HG03354 (cell line): ENCODE data around the gene UNC5C.

ENCODE experiments used
- ATAC-seq: cut with Tn5 transposase; IDR thresholded peaks from one replicate; pipeline ENCODE4 v1.9.1; 2021; ENCODE audit warnings: mild to moderate bottlenecking; ENCODE audit not compliant: unreplicated experiment, poor library complexity, severe bottlenecking

The UNC5C gene

GRCh38 chr4:95362906-95363558, 185.7 kb downstream of the UNC5C start:
- ATAC-seq, result no peak

DNA sequence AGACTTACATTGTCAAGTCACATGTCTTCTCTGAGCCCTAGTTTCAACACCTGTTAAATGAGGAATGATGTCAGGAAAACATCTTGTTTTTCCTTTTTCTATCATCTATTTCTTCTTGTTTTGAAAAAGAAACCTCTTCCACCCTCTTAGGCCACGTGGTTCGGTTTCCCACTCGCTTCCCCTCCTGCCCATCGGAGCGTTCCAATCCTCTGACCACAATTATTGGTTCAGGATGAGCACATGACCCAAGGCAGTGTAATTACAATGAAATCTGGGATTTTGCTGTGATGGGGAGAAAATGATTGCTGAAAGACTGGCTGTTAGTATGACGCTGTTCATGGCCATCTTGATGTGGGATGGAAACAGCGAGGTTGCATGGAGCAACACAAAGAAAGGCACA, 186.7 kb downstream of the UNC5C start:
- ATAC-seq, result no peak

DNA sequence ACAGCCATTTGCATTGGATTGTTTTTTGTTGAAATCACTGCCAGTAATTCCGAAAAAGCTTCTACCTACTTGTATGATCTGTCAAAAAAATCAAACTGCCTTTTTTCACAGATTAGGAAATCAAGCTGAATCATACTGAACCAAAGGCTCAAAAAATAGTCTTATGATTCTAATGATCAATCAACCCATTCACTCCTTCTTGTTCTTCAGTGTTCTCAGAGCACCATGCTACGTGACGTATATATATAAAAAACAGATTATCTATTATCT, 187.1 kb downstream of the UNC5C start:
- ATAC-seq, result no peak

DNA sequence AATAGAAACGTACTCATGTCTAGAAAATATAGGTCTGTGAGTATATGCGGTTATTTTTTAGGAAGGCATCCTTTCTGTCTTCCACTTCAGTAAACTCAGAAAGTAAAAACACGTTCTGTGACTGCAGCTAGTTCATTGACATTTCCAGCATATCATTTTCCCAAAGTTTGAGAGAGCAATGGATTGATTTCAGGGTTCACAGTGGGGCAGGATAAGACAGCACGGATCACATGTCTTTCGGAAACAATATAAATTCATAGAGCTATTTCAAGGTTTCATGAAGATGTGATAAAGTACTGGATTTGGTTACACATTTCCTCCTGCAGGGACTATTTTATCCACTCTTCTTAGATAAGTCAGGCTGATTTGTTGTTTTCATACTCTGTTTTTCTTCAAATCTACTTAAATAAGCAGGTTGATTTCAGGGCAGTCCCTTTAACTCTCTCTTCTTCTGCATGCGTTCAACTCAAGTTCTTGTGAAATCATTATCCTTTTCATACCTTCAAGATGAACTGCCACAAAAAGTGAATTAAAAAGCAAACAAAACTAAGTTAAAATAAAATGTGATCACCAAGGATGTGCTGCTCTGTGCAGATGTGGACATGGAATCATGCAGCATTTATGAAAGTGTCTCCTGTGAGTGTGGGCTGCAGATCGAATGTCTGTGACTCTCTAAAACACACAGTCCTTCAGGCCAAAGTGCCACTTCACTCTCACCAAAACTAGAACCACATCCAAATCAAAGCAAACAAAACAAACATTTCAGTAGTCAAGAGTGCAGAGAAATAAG, 187.7 kb downstream of the UNC5C start:
- no peak for ATAC-seq

DNA sequence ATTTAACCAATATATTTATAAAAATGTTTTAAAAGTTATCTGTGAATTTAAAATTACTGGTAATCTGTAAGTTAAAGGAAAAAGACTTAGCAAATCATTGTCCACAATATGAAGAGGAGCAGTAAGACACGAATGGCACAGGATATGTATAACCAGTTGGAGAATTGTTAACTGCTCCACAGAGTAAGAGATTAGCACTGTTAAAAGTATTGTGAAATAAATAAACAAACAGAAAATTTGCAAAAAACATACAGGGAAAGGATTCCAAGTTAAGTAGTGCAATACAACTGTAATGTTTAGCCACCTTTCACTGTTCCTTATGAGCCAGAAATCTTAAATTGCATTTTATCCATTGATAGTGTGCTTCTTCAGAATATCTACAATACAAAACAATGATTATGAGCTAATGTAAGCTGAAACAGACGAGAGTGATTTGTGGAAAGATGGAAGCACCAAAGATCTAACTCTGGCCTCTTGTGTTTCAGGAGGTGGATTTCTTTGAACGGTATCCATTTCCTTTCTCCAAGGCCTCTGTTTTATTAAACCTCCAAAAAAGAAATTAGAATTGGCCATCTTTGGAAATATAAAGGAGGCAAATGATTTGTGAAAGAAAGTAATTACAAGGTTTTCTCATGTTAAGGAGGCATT, 188.4 kb downstream of the UNC5C start:
- ATAC-seq, result no peak

GRCh38 chr4:95358421-95358820, 190.4 kb downstream of the UNC5C start:
- ATAC-seq, result no peak

- no peak for ATAC-seq
These were observed 193.8 kb downstream of the UNC5C start for GRCh38 chr4:95355021-95355420.

GRCh38 chr4:95348418-95348817, 200.4 kb downstream of the UNC5C start:
- ATAC-seq, result no peak

- no peak for ATAC-seq
These were observed 205.5 kb downstream of the UNC5C start for GRCh38 chr4:95343235-95343634.

DNA sequence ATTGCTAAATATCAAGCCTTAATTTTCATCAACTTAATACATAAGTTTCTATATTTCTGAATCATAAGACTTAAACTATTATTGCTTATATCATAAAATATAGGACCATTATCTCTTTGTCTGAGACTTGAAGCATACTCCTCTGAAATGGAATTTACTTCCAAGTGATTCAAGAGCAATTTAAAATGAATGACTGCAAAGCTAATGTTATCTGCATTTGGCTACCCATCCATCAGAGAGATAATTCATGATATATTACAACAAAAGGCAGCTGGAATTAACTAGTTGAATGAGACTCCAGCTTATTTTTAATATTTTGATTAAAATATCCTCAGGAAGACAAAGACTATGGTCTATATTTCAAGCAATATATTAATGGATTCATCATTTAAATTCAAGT, 208.6 kb downstream of the UNC5C start:
- ATAC-seq, result no peak

- no peak for ATAC-seq
These were observed 223.1 kb downstream of the UNC5C start for GRCh38 chr4:95325665-95326064.

- no peak for ATAC-seq
These were observed 229.6 kb downstream of the UNC5C start for GRCh38 chr4:95319169-95319568.

DNA sequence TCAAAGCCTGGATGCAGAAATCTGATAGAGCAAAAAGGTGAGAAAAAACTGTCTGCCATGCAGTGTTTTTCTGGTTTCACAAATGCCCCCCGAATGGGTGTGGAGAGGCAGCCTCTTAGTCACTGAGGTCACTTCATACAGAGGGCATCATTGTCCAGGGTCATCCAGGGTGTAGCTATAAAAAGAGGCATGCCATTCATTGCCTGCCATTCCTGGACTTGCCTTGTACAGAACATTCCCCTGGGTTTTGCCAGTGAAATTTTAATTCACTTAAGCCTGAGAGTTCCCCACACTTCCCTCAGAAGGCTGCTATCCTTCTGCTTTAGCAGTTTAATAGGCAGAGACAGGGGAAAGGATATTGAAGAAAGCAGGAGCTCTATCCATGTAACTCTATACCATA, 230.3 kb downstream of the UNC5C start:
- ATAC-seq, result no peak

DNA sequence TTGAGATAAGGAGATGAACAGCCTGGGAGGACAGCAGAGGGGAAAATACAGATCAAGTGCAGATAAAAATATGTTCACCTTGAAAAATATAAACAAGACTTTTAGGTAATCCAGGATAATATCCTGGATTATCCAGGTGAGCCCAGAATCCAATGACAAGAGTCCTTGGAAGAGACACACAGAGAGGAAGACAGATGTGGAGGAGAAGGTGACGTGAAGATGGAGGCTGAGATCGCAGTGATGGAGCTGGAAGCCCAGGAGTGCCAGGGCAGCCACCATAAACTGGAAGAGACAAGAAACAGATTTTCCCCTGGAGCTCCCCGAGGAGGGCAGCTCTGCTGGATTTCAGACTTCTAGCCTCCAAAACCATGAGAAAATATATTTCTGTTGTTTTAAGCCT, 230.7 kb downstream of the UNC5C start:
- no peak for ATAC-seq

- ATAC-seq, result no peak
These were observed 231.5 kb downstream of the UNC5C start for GRCh38 chr4:95317085-95317793.

DNA sequence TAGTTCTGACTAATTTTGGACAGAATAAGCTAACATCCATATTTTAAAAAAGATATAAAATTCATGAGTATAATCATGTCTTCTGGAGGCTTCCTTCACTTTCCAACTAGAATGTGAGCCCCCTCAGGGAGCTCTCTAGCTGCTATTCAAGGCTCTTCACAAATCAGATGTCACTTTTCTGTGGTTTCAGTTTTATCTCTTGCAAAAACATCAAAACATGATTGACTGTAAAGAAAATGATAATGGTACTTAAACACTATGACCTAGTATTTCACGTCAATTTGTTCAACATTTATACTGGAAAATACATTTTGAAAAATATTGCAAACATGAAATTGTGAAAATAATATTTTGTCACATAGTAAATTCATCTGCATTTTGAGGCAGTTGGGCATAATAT, 234.2 kb downstream of the UNC5C start:
- no peak for ATAC-seq

DNA sequence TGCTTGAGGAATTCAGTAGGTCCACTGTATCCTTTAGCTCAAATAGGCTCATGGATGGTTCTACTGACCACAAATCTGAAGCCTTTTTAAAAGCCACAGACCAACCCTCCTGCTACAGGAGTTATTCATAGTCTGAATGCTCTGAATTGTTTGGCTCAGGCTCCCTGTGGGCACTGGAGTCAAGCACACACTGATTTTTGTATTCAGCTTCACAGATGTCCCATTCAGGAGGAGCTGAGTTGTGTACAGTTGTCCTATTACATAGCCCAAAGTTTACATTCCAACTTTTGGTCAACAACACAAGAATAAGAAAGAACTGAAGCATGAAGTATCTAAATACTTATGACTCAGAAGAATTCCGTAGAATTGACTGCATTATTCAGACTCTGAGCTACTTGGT, 243.9 kb downstream of the UNC5C start:
- no peak for ATAC-seq

- no peak for ATAC-seq
These were observed 248.5 kb downstream of the UNC5C start for GRCh38 chr4:95300304-95300703.

- no peak for ATAC-seq
These were observed 252.7 kb downstream of the UNC5C start for GRCh38 chr4:95296052-95296451.

DNA sequence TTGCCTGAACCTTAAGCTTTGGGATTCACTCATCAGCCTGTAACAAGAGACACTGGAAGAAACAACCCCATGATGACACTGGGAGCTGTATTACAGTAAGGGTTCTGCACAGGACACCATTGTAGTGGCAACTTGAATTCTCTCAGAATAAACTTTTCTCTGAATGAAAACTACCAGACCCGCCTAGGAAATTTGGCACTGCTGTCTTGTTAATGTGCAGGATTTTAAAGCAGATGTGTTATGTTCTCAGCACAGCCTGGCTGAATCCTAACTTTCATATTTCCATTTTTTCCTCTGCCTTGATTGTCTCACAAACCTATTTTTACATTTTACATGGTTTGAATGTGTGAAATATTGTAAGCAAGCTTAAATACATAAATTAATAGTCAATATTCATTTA, 253.6 kb downstream of the UNC5C start:
- no peak for ATAC-seq

- ATAC-seq, result no peak
These were observed 254.5 kb downstream of the UNC5C start for GRCh38 chr4:95294321-95294720.
